Skeletal muscle cell (primary cell): ENCODE data around the gene CRP.
"Not testable (repeated sequence)": the region's sequence is repeated elsewhere in the genome, so short reads cannot be mapped to it uniquely, and the experiment has no call there.

Experiments used
- DNase-seq: peaks from one replicate; pipeline ENCODE4 v3.0.0-alpha.2; 2010; ENCODE audit warnings: low read depth
- H3K4me3 ChIP-seq: 2 replicates; pipeline ENCODE4 v1.5.1; 2011; ENCODE audit warnings: low read depth, mild to moderate bottlenecking, control low read depth, low read length, moderate library complexity

Gene CRP

GRCh38 chr1:159714529-159714928 lies at the start of gene CRP:
Gene CRP, minus strand, starts transcription at chr1:159714589. Its CDS starts 104 bp downstream, at chr1:159714485.
- H3K4me3 ChIP-seq, result no peak within 1 kb of the TSS
- DNase-seq, result no peak

- H3K4me3 ChIP-seq, result no peak overlapping the region
- no peak for DNase-seq
Measured at GRCh38 chr1:159763686-159764085, 49.3 kb upstream of the CRP start.

- H3K4me3 ChIP-seq, result no peak overlapping the region
- no peak for DNase-seq
Measured at GRCh38 chr1:159756397-159756796, 42.0 kb upstream of the CRP start.

- H3K4me3 ChIP-seq, result no peak overlapping the region
- no peak for DNase-seq
Measured at GRCh38 chr1:159755451-159756007, 41.1 kb upstream of the CRP start.

GRCh38 chr1:159753386-159753785 lies 39.0 kb upstream of the CRP start:
- DNase-seq, result no peak
- no peak overlapping the region for H3K4me3 ChIP-seq

GRCh38 chr1:159752135-159752580 lies 37.8 kb upstream of the CRP start:
- peak; percentile 76 for DNase-seq

GRCh38 chr1:159751031-159751430 lies 36.6 kb upstream of the CRP start:
- no peak for DNase-seq

More at GRCh38 chr1:159752135-159752580, 37.8 kb upstream of the CRP start:
- H3K4me3 ChIP-seq, result no peak overlapping the region

GRCh38 chr1:159750621-159751020 lies 36.2 kb upstream of the CRP start:
- no peak for DNase-seq
- no peak overlapping the region for H3K4me3 ChIP-seq

More at GRCh38 chr1:159751031-159751430, 36.6 kb upstream of the CRP start:
- H3K4me3 ChIP-seq, result no peak overlapping the region

GRCh38 chr1:159749630-159750029 lies 35.2 kb upstream of the CRP start:
- DNase-seq, result no peak
- H3K4me3 ChIP-seq, result no peak overlapping the region

- DNase-seq, result no peak
- H3K4me3 ChIP-seq, result no peak overlapping the region
Measured at GRCh38 chr1:159748370-159748769, 34.0 kb upstream of the CRP start.

GRCh38 chr1:159746666-159747065 lies 32.3 kb upstream of the CRP start:
- H3K4me3 ChIP-seq, result no peak overlapping the region
- no peak for DNase-seq

GRCh38 chr1:159743651-159744410 lies 29.4 kb upstream of the CRP start:
- DNase-seq, result no peak
- no peak overlapping the region for H3K4me3 ChIP-seq

GRCh38 chr1:159737238-159737916 lies 23.0 kb upstream of the CRP start:
- H3K4me3 ChIP-seq, result no peak overlapping the region
- DNase-seq, result no peak

GRCh38 chr1:159723188-159723587 lies 8.8 kb upstream of the CRP start:
- DNase-seq, H3K4me3 ChIP-seq: not testable (repeated sequence)

- DNase-seq, result no peak
- no peak overlapping the region for H3K4me3 ChIP-seq
Measured at GRCh38 chr1:159719990-159720389, 5.6 kb upstream of the CRP start.

GRCh38 chr1:159715855-159716254 lies 1.5 kb upstream of the CRP start:
- no peak for DNase-seq

GRCh38 chr1:159712080-159712479 lies 2.3 kb downstream of the CRP start:
- DNase-seq, result no peak
- H3K4me3 ChIP-seq, result no peak overlapping the region

More at GRCh38 chr1:159715855-159716254, 1.5 kb upstream of the CRP start:
- H3K4me3 ChIP-seq, result no peak overlapping the region

- no peak for DNase-seq
- H3K4me3 ChIP-seq, result no peak overlapping the region
Measured at GRCh38 chr1:159707472-159708260, 6.7 kb downstream of the CRP start.

- no peak overlapping the region for H3K4me3 ChIP-seq
- no peak for DNase-seq
Measured at GRCh38 chr1:159705904-159706256, 8.5 kb downstream of the CRP start.
